ENCODE data around the gene MYO19.

Gene MYO19

DNA sequence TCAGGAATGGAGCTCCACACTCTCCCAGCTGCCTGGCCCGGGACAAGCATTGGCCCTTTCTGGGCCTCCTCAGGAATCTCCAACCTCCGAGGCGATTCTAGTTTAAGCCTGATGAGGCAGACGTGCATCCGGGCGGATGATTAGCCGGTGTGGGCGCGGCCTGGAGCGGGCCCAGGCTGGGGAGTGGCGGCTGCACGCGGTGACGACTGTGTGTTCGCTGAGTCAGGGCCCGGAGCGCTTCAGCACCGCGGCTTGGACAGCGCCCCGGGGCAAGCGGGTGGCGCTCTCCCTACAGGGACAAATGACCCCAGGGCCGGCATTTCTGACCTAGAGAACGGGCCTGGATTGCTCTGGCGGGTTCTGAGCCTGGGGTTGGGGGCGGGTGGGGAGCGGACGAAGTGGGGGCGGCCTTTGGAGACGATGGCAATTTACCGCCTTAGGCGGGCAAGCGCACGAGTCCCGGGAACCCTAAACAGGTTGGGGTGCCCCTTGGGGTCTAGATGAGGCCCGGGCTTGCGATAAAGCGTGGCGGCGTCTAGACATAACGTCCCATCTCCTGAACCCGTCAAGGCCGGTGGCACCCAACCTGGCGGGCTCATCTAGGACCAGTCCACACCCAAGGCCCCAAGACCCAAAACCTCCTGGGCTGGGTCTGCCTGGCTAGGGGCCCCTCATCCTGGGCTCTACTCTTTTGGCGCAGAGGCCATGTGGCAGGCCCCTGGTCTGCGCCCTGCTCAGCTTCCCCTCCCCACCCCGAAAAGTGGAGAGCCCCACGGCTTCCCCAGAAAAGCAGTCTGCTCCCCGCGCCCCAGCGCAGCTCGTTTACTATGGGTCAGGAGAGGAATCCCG is 70.5 kb downstream of the MYO19 start (continued):
- TF ChIP-seq RBAK (tag by site-specific recombination; IDR thresholded peaks at IDR 0.05) = no peak
- no peak for TF ChIP-seq ZNF335 (tag by site-specific recombination; conservative IDR thresholded peaks at IDR 0.05)
- TF ChIP-seq KLF10 (tag by site-specific recombination; IDR thresholded peaks at IDR 0.05) = peak; percentile 45; the same call in 1 of the 2 replicates
- TF ChIP-seq HOXD13 (CRISPR knock-in tag; IDR thresholded peaks at IDR 0.05; ENCODE audit: borderline replicate concordance) = no peak
- TF ChIP-seq IKZF3 (tag by site-specific recombination; IDR thresholded peaks at IDR 0.05) = no peak
- TF ChIP-seq, protein P1, sequence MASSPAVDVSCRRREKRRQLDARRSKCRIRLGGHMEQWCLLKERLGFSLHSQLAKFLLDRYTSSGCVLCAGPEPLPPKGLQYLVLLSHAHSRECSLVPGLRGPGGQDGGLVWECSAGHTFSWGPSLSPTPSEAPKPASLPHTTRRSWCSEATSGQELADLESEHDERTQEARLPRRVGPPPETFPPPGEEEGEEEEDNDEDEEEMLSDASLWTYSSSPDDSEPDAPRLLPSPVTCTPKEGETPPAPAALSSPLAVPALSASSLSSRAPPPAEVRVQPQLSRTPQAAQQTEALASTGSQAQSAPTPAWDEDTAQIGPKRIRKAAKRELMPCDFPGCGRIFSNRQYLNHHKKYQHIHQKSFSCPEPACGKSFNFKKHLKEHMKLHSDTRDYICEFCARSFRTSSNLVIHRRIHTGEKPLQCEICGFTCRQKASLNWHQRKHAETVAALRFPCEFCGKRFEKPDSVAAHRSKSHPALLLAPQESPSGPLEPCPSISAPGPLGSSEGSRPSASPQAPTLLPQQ (tag by site-specific recombination; IDR thresholded peaks at IDR 0.05) = no peak
- TF ChIP-seq ZNF76 (tag by site-specific recombination; IDR thresholded peaks at IDR 0.05; ENCODE audit: borderline replicate concordance, low read depth) = no peak
- TF ChIP-seq, protein P2, sequence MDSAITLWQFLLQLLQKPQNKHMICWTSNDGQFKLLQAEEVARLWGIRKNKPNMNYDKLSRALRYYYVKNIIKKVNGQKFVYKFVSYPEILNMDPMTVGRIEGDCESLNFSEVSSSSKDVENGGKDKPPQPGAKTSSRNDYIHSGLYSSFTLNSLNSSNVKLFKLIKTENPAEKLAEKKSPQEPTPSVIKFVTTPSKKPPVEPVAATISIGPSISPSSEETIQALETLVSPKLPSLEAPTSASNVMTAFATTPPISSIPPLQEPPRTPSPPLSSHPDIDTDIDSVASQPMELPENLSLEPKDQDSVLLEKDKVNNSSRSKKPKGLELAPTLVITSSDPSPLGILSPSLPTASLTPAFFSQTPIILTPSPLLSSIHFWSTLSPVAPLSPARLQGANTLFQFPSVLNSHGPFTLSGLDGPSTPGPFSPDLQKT (IDR thresholded peaks at IDR 0.05; ENCODE audit: borderline replicate concordance, low read depth, low read length) = no peak
- TF ChIP-seq BCL11A (tag by site-specific recombination; IDR thresholded peaks at IDR 0.05; ENCODE audit: low read depth) = 0 out of 2 replicates have a peak, but pooled peaks have one; percentile 33

DNA sequence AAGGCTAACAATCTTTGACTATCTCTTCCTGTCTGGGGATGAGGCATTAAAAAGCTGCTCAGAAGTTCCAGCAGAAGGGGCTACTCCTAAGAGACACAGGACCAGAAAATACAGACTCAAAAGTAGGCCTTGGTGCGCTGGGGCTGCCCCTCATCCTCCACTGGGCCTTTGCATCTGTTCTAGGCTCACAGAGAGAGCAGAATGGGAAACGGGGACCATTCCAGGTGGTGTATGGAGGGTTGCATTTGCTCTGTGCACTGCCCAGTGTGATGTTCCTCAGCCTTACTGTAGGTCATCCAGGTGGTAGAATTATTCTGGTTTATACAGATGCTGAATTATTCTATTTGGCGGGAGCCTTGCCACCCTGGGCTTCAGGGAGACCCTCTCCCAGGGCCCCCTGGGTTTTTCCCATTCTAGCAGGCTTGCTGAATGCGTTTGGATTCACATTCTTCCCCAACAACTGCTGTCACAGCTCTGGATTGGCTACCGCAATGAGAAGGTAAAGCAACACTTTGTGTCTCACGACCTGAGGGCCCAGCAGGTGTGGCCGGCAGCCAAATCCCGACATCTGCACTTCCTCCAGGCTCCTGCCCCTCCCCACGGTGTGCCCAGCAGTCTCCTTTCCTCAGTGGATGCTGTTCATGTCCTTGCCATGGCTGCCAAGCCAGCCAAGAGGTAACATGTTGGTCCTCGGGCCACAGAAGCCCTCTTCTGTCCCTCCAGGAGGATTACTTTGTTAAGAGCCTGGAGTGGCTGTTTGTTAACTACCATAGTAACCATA is 73.1 kb downstream of the MYO19 start:
- Histone ChIP-seq H3K4me3 (ENCODE audit: low read depth, low read length) (no peak overlapping the region), H3K4me1 (ENCODE audit: control insufficient read depth, insufficient read depth, low read length) (no peaks in the 10 kb centered on the region), H3K9me3 (ENCODE audit: control insufficient read depth, insufficient read depth, low read depth, low read length) (no peaks in the 10 kb centered on the region), H3K27ac (ENCODE audit: extremely low read depth, low read depth, low read length) (no peak overlapping the region), H3K36me3 (ENCODE audit: control insufficient read depth in 2 of 2, insufficient read depth in 1 of 2, low read length in 2 of 2) (no peaks in the 10 kb centered on the region)
- ChIA-PET POLR2A (no interaction called here), CTCF (interaction anchor here (2.4 kb wide), 1 partner anchor 22 kb away, joined by 8 read pairs; no protein-coding TSS in a partner anchor)
- TF ChIP-seq, protein P3, sequence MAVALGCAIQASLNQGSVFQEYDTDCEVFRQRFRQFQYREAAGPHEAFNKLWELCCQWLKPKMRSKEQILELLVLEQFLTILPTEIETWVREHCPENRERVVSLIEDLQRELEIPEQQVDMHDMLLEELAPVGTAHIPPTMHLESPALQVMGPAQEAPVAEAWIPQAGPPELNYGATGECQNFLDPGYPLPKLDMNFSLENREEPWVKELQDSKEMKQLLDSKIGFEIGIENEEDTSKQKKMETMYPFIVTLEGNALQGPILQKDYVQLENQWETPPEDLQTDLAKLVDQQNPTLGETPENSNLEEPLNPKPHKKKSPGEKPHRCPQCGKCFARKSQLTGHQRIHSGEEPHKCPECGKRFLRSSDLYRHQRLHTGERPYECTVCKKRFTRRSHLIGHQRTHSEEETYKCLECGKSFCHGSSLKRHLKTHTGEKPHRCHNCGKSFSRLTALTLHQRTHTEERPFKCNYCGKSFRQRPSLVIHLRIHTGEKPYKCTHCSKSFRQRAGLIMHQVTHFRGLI (tag by site-specific recombination; IDR thresholded peaks at IDR 0.05) = no peak
- TF ChIP-seq ZBTB7A (tag by site-specific recombination; IDR thresholded peaks at IDR 0.05; ENCODE audit: low read depth) (no peak), TCF7L2 (IDR thresholded peaks at IDR 0.05; ENCODE audit: borderline replicate concordance, low read depth, low read length) (no peak), ZNF529 (tag by site-specific recombination; IDR thresholded peaks at IDR 0.05; ENCODE audit: insufficient replicate concordance) (no peak), ZNF544 (tag by site-specific recombination; IDR thresholded peaks at IDR 0.05) (no peak), SP3 (tag by site-specific recombination; IDR thresholded peaks at IDR 0.05) (no peak), ZXDB (tag by site-specific recombination; IDR thresholded peaks at IDR 0.05) (no peak), ZNF423 (tag by site-specific recombination; IDR thresholded peaks at IDR 0.05) (no peak), ZNF19 (tag by site-specific recombination; IDR thresholded peaks at IDR 0.05; ENCODE audit: low read depth) (no peak), HOXD13 (CRISPR knock-in tag; IDR thresholded peaks at IDR 0.05; ENCODE audit: borderline replicate concordance) (no peak), ZNF404 (tag by site-specific recombination; IDR thresholded peaks at IDR 0.05) (no peak), KLF16 (tag by site-specific recombination; IDR thresholded peaks at IDR 0.05) (no peak), PRDM1 (tag by site-specific recombination; IDR thresholded peaks at IDR 0.05) (no peak), ZNF140 (tag by site-specific recombination; IDR thresholded peaks at IDR 0.05) (no peak), ZBTB48 (tag by site-specific recombination; IDR thresholded peaks at IDR 0.05) (no peak), ZNF776 (tag by site-specific recombination; IDR thresholded peaks at IDR 0.05; ENCODE audit: borderline replicate concordance) (no peak), OSR2 (tag by site-specific recombination; IDR thresholded peaks at IDR 0.05) (no peak)
- TF ChIP-seq, protein P4, sequence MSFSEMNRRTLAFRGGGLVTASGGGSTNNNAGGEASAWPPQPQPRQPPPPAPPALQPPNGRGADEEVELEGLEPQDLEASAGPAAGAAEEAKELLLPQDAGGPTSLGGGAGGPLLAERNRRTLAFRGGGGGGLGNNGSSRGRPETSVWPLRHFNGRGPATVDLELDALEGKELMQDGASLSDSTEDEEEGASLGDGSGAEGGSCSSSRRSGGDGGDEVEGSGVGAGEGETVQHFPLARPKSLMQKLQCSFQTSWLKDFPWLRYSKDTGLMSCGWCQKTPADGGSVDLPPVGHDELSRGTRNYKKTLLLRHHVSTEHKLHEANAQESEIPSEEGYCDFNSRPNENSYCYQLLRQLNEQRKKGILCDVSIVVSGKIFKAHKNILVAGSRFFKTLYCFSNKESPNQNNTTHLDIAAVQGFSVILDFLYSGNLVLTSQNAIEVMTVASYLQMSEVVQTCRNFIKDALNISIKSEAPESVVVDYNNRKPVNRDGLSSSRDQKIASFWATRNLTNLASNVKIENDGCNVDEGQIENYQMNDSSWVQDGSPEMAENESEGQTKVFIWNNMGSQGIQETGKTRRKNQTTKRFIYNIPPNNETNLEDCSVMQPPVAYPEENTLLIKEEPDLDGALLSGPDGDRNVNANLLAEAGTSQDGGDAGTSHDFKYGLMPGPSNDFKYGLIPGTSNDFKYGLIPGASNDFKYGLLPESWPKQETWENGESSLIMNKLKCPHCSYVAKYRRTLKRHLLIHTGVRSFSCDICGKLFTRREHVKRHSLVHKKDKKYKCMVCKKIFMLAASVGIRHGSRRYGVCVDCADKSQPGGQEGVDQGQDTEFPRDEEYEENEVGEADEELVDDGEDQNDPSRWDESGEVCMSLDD (tag by site-specific recombination; IDR thresholded peaks at IDR 0.05) = no peak
- TF ChIP-seq, protein P5, sequence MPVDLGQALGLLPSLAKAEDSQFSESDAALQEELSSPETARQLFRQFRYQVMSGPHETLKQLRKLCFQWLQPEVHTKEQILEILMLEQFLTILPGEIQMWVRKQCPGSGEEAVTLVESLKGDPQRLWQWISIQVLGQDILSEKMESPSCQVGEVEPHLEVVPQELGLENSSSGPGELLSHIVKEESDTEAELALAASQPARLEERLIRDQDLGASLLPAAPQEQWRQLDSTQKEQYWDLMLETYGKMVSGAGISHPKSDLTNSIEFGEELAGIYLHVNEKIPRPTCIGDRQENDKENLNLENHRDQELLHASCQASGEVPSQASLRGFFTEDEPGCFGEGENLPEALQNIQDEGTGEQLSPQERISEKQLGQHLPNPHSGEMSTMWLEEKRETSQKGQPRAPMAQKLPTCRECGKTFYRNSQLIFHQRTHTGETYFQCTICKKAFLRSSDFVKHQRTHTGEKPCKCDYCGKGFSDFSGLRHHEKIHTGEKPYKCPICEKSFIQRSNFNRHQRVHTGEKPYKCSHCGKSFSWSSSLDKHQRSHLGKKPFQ (tag by site-specific recombination; IDR thresholded peaks at IDR 0.05) = no peak

Measured in HEK293 (cell line).